ENCODE data around the gene ADAMTS6.

ADAMTS6 gene

GRCh38 chr5:65276178-65276890 is 205.4 kb downstream of the ADAMTS6 start:
- DNase-seq (ENCODE audit: low read depth in 2 of 2) = no peak

DNA sequence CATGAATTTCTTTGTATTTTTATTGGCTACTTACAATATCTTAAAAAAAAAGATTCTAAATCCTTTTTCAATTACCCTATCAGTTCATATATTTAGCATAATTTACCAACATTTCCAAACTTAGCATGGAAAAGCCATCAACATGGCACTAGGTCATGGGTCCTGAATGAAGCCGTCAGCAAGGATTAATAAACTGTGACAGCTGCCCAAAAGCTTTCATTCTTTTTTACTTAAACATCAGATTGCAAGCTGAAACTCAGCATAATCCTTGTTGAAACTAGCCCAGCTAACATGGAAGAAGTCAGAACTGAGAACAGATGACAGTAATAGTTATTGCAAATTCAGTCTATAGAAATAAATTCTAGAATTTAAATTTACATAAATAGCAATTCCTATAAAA is 209.8 kb downstream of the ADAMTS6 start:
- no peak for DNase-seq (ENCODE audit: low read depth in 2 of 2)

- no peak for DNase-seq (ENCODE audit: low read depth in 2 of 2)
Measured at GRCh38 chr5:65268525-65268924, 213.2 kb downstream of the ADAMTS6 start.

DNA sequence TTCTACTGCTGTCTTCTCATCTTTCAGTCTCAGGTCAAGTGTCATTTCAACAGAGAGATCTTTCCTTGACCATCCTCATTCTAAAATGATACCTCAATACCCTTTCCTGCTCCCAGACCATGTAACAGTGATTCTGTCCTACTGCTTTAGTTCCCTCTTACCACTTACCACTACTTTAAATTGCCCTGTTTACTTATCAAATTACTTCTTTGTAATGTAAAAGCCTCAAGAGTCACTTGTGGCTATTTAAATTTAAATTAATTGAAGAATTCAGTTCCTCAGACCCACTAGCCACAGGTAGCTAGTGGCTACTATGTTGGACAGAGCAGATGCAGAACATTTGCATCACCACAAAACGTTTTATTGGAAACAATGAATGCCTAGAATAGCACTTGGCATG is 217.3 kb downstream of the ADAMTS6 start:
- DNase-seq (ENCODE audit: low read depth in 2 of 2) = no peak

DNA sequence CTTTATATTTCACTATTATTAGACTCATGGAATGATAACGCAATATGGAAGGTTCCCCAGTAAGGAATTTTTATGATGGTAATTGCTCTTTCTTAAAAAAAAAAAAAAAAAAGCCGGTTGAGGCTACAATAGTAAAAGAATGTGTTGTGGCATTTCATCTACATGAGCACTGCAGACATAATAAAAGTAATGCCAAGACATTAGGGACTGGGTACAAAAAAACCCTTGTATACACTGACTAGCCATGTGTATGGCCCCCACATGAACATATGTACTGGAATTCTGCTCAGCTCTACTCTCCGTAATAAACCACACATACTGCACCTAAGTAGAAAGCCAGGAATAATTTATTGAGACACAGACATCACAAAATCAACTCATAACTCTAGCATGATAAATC is 218.4 kb downstream of the ADAMTS6 start:
- no peak for DNase-seq (ENCODE audit: low read depth in 2 of 2)

GRCh38 chr5:65262649-65263059 is 219.1 kb downstream of the ADAMTS6 start:
- no peak for DNase-seq (ENCODE audit: low read depth in 2 of 2)

- DNase-seq (ENCODE audit: low read depth in 2 of 2) = no peak
Measured at GRCh38 chr5:65262096-65262495, 219.6 kb downstream of the ADAMTS6 start.

DNA sequence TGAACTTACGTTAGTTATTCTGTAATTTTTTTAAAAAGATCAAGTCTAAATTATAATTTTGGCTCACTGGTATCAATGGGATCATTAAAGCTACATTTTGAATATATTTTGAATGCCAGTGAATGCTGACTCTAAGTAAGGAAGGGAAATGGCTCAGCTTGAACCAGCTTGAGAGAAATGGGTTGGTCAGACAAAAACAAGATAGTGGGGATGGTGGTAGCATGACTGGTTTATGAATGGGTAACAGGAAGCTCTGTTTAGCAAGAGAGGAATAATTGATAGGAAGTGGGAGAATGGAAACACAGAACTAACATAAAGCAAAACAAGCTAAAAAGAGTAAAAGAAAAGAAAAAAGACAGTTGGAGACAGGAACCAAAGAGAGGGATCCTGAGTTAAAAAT is 220.2 kb downstream of the ADAMTS6 start:
- no peak for DNase-seq (ENCODE audit: low read depth in 2 of 2)

- no peak for DNase-seq (ENCODE audit: low read depth in 2 of 2)
Measured at GRCh38 chr5:65255294-65255693, 226.4 kb downstream of the ADAMTS6 start.

DNA sequence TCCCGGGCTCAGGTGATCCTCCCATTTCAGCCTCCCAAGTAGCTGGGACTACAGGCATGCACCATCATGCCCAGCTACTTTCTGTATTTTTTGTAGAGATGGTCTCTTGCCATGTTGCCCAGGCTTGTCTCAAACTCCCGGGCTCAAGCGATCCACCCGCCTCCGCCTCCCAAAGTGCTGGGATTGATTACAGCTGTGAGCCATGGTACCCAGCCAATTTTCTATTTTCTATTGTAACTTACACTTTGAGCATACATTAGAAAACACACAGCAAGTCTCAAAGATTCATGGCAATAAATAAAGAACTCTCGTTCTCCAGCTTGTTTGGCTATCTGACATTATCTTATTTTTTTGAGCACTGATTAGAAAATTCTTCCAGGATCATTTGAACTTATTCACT is 228.7 kb downstream of the ADAMTS6 start:
- DNase-seq (ENCODE audit: low read depth in 2 of 2) = no peak

DNA sequence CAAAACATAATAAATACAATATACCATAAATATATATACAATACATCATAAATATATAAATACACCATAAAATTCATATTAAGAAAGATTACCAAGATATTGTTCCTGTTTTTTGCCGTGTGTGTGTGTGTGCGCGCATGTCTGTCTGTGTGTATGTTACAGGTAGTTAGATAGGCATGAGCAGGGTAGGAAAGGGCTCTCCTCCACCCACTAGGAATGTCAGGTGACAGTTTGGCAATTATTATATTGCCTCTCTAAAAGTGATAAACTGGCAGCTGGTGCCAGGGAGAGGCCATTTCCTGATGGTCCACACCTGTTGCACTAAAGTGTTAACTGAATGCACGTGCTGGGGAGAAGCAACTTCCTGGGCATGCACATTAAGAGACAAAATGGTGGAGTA is 232.8 kb downstream of the ADAMTS6 start:
- no peak for DNase-seq (ENCODE audit: low read depth in 2 of 2)

- DNase-seq (ENCODE audit: low read depth in 2 of 2) = no peak
Measured at GRCh38 chr5:65247594-65247993, 234.1 kb downstream of the ADAMTS6 start.

GRCh38 chr5:65246741-65247140 is 235.0 kb downstream of the ADAMTS6 start:
- DNase-seq (ENCODE audit: low read depth in 2 of 2) = no peak

GRCh38 chr5:65244031-65244430 is 237.7 kb downstream of the ADAMTS6 start:
- DNase-seq (ENCODE audit: low read depth in 2 of 2) = no peak

GRCh38 chr5:65243161-65243560 is 238.6 kb downstream of the ADAMTS6 start:
- no peak for DNase-seq (ENCODE audit: low read depth in 2 of 2)

GRCh38 chr5:65229841-65230240 is 251.9 kb downstream of the ADAMTS6 start:
- DNase-seq (ENCODE audit: low read depth in 2 of 2) = no peak

- DNase-seq (ENCODE audit: low read depth in 2 of 2) = no peak
Measured at GRCh38 chr5:65213921-65214525, 267.7 kb downstream of the ADAMTS6 start.

DNA sequence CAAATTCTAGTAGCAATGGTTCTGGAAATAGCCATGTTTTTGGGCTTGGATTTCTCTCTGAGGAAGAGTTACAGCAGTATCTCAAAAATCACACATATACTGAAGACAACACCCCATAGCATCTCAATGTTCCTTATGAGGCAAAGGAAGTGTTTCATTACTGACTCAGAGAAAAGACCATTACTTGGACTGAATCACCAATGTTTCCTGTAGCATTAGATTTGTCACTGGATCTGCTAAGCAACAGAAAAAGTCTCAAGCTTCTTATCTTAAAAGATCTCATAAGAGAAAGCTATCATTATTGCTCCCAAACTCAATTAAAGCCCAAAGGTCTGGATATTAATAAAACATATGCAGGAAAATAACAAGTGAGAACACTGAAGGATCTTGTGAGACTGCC is 272.4 kb downstream of the ADAMTS6 start:
- no peak for DNase-seq (ENCODE audit: low read depth in 2 of 2)

- DNase-seq (ENCODE audit: low read depth in 2 of 2) = no peak
Measured at GRCh38 chr5:65204966-65205365, 276.8 kb downstream of the ADAMTS6 start.

- no peak for DNase-seq (ENCODE audit: low read depth in 2 of 2)
Measured at GRCh38 chr5:65203746-65204145, 278.0 kb downstream of the ADAMTS6 start.

GRCh38 chr5:65199993-65200675 is 281.6 kb downstream of the ADAMTS6 start:
- no peak for DNase-seq (ENCODE audit: low read depth in 2 of 2)

DNA sequence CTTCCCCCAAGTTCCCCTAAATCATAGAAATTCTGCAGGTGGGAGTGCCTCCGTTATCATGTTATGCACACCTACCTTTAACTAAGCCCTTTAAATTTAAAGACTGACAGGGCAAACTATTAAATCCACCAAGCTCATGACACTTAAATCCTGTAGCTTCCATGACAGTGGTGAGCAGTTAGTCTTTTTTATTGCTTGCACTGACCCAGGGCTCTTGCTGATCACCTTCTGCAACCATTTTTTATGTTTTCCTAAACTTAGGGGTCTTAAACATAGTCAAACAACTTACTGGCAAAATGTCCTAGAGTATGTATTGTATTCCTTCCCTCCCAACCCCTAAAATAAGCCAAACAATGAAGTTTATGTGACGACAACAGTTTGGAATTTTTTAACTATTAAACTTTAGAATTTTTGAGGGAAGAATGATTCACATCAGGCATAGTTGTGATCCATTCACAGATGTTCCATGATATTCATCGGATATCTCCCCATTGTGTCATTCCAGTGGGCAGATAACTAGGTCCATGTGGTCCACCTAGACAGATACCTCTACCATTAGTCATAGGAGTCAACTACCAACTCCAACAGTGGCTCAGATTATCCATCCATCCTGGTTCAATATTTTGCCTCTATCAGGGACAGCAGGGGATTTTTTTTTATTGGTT is 283.1 kb downstream of the ADAMTS6 start:
- no peak for DNase-seq (ENCODE audit: low read depth in 2 of 2)
